ENCODE measurements around the gene UBE3A.

- TF ChIP-seq CHD2 (IDR thresholded peaks at IDR 0.05; ENCODE audit: low read length, partially characterized antibody): no peak
- TF ChIP-seq FOXM1 (IDR thresholded peaks at IDR 0.05; ENCODE audit: low read depth): no peak
- TF ChIP-seq, protein P1, sequence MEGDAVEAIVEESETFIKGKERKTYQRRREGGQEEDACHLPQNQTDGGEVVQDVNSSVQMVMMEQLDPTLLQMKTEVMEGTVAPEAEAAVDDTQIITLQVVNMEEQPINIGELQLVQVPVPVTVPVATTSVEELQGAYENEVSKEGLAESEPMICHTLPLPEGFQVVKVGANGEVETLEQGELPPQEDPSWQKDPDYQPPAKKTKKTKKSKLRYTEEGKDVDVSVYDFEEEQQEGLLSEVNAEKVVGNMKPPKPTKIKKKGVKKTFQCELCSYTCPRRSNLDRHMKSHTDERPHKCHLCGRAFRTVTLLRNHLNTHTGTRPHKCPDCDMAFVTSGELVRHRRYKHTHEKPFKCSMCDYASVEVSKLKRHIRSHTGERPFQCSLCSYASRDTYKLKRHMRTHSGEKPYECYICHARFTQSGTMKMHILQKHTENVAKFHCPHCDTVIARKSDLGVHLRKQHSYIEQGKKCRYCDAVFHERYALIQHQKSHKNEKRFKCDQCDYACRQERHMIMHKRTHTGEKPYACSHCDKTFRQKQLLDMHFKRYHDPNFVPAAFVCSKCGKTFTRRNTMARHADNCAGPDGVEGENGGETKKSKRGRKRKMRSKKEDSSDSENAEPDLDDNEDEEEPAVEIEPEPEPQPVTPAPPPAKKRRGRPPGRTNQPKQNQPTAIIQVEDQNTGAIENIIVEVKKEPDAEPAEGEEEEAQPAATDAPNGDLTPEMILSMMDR (IDR thresholded peaks at IDR 0.05): no peak
Observed at GRCh38 chr15:25374143-25374542, 64.7 kb downstream of the UBE3A start.

Measured in SK-N-SH (cell line).